Muscle layer of colon (tissue), 2 donors: ENCODE measurements around the gene RNASE7.

Source experiments
- H3K27ac ChIP-seq: one replicate; pipeline ENCODE4 v1.7.0; 2013; ENCODE audit warnings: low read depth, mild to moderate bottlenecking, low read length, moderate library complexity
- H3K27me3 ChIP-seq, 2 donors: one replicate each; pipeline ENCODE4 v1.7.0; 2013; ENCODE audit warnings: low read length in 2 of 2, mild to moderate bottlenecking in 2 of 2; ENCODE audit not compliant: insufficient read depth in 2 of 2, control insufficient read depth in 1 of 2
- H3K36me3 ChIP-seq: one replicate; pipeline ENCODE4 v1.7.0; 2013; ENCODE audit warnings: mild to moderate bottlenecking, low read length; ENCODE audit not compliant: insufficient read depth
- H3K4me1 ChIP-seq: one replicate; pipeline ENCODE4 v1.7.0; 2013; ENCODE audit warnings: mild to moderate bottlenecking, low read length; ENCODE audit not compliant: insufficient read depth
- H3K4me3 ChIP-seq, 2 donors: one replicate each; pipeline ENCODE4 v1.7.0; 2013; ENCODE audit warnings: low read length in 2 of 2, low read depth in 1 of 2, mild to moderate bottlenecking in 1 of 2, moderate library complexity in 1 of 2
- H3K9ac ChIP-seq: one replicate; pipeline ENCODE4 v1.7.0; 2013; ENCODE audit warnings: low read length
- H3K9me3 ChIP-seq: one replicate; pipeline ENCODE4 v1.7.0; 2013; ENCODE audit warnings: mild to moderate bottlenecking, low read length
- donor health status: abdominal sarcoma.
- donor health status: Adenocarcinoma of cecum.

Gene RNASE7

DNA sequence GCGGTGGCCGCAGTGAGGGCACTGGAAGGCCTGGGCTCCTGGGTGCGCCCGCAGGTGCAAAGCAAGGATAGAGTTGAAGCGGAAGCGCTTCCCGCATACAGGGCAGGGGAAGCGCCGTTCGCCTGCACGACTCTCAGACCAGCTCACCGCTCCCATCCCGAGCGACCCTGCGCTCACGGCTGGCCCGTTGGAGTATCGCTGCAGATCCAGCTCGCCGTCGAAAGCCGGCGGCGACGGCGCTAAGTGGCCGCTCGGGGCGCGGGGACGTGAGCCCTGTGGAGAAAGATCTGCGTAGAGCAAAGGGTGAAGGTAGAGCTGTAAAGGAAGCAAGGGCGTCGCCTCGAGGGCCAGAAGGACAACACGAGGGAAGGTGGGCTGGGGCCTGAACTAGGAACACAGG is 50.9 kb downstream of the RNASE7 start:
- H3K27me3 ChIP-seq: no peaks in the 10 kb centered on the region
- no peak overlapping the region for H3K9ac ChIP-seq
- peaks cover 33% of the 10 kb centered on the region for H3K36me3 ChIP-seq
- H3K27ac ChIP-seq: no peak overlapping the region
- H3K9me3 ChIP-seq: no peaks in the 10 kb centered on the region
- H3K4me3 ChIP-seq: no peak overlapping the region
- H3K4me1 ChIP-seq: peaks cover 23% of the 10 kb centered on the region
